HK-2 (cell line): Measurements from ENCODE around the gene PTPN14.

Source experiments
- DNase-seq: peaks from one replicate; pipeline ENCODE4 v3.0.0-alpha.2; 2018; ENCODE audit not compliant: unreplicated experiment

Gene PTPN14

GRCh38 chr1:214331827-214332423 is 219.5 kb downstream of the PTPN14 start:
- peak; percentile 69 for DNase-seq

GRCh38 chr1:214331180-214331579 is 220.2 kb downstream of the PTPN14 start:
- no peak for DNase-seq

GRCh38 chr1:214330715-214331114 is 220.7 kb downstream of the PTPN14 start:
- DNase-seq: no peak

GRCh38 chr1:214330222-214330621 is 221.2 kb downstream of the PTPN14 start:
- DNase-seq: no peak

- DNase-seq: no peak
These were observed 221.8 kb downstream of the PTPN14 start for GRCh38 chr1:214329470-214330220.

- DNase-seq: peak; percentile 86
These were observed 222.5 kb downstream of the PTPN14 start for GRCh38 chr1:214328770-214329469.

GRCh38 chr1:214327514-214327913 is 223.9 kb downstream of the PTPN14 start:
- no peak for DNase-seq

GRCh38 chr1:214326406-214326805 is 225.0 kb downstream of the PTPN14 start:
- no peak for DNase-seq

GRCh38 chr1:214324896-214325800 is 226.3 kb downstream of the PTPN14 start:
- no peak for DNase-seq

- DNase-seq: no peak
These were observed 229.5 kb downstream of the PTPN14 start for GRCh38 chr1:214321705-214322453.

GRCh38 chr1:214319938-214320337 is 231.5 kb downstream of the PTPN14 start:
- DNase-seq: no peak

- no peak for DNase-seq
These were observed 232.3 kb downstream of the PTPN14 start for GRCh38 chr1:214318956-214319736.

GRCh38 chr1:214318356-214318755 is 233.0 kb downstream of the PTPN14 start:
- no peak for DNase-seq

GRCh38 chr1:214317734-214318133 is 233.7 kb downstream of the PTPN14 start:
- DNase-seq: no peak

- DNase-seq: no peak
These were observed 234.1 kb downstream of the PTPN14 start for GRCh38 chr1:214317300-214317699.

- DNase-seq: no peak
These were observed 234.8 kb downstream of the PTPN14 start for GRCh38 chr1:214316593-214316992.

- no peak for DNase-seq
These were observed 237.1 kb downstream of the PTPN14 start for GRCh38 chr1:214314178-214314843.

- DNase-seq: no peak
These were observed 238.8 kb downstream of the PTPN14 start for GRCh38 chr1:214312530-214313051.
